HG02623 (cell line): Measurements from ENCODE around the gene RNU1-2.
A peak's percentile ranks its signal among the peaks of the same experiment; 100 is the strongest.
"Not testable (repeated sequence)": the region's sequence is repeated elsewhere in the genome, so short reads cannot be mapped to it uniquely, and the experiment has no call there.

ENCODE experiments used
- ATAC-seq: cut with Tn5 transposase; IDR thresholded peaks from one replicate; pipeline ENCODE4 v1.9.1; 2021; ENCODE audit warnings: moderate library complexity; ENCODE audit not compliant: unreplicated experiment

The RNU1-2 gene

GRCh38 chr1:16888860-16889816, 6.6 kb upstream of the RNU1-2 start:
- no peak for ATAC-seq

DNA sequence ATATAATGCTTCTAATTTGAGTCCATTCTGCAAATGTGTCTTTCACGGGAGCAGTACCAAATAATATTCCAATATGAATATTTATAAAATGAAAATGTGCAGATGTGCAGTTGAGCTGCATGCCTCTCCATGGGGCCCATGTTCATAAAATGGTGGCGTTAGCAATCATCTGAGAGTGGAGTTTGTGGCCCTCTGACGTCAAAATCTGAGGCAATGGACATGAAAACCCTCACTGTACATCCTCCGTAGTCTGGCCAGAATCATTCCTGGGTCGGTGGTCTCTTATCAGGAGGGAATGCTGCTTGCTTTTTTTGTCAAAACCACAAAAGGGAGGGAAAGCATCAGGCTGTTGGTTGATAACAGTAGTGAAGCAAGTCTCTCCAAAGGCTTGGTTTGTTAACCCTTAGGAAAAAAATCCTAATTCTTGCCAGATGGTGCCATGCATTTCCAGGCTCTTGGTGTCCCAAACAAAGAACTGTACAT, 5.2 kb upstream of the RNU1-2 start:
- ATAC-seq = not testable (repeated sequence)

GRCh38 chr1:16891057-16891456, 4.7 kb upstream of the RNU1-2 start:
- ATAC-seq = not testable (repeated sequence)

DNA sequence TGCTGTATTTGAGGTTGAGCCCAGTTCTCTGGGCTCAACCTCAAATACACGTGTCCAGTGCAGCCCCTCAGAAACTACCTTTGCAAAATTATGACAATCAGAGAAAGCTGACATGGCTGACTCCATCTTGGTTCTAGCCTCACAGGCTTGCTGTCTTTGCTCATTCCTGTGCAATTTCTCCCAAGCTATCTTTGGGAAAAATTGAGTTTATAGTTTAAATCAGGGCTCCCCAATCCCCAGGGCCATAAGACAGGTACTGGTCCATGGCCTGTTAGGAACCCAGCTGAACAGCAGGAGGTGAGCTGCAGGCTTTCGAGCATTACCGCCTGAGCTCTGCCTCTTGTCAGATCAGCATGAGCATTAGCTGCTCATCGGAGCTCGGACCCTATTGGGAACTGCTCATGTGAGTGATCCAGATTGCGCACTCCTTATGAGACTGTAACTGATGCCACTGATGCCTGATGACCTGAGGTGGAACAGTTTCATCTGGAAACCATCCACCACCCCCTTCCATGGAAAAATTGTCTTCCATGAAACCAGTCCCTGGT, 2.7 kb upstream of the RNU1-2 start:
- ATAC-seq = not testable (repeated sequence)

DNA sequence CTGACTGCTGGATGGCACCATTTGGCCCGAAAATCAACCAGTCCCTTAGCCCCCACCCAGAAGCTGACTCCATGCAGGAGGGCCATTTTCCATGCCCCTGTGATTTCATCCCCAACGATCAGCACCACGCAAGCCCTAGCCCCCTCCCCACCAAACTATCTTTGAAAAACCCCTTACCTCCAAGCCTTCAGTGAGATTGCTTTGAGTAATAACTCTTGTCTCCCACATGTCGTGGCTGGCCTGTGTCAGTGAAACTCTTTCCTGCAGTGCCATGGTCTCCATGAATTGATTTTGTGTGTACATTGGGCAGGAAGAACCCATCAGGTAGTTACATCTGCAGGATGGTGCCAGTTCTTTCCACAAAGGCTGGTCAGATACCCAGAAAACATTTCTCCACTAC, 2.0 kb upstream of the RNU1-2 start:
- not testable (repeated sequence) for ATAC-seq

- not testable (repeated sequence) for ATAC-seq
These were observed 1.4 kb upstream of the RNU1-2 start for GRCh38 chr1:16894338-16894737.

DNA sequence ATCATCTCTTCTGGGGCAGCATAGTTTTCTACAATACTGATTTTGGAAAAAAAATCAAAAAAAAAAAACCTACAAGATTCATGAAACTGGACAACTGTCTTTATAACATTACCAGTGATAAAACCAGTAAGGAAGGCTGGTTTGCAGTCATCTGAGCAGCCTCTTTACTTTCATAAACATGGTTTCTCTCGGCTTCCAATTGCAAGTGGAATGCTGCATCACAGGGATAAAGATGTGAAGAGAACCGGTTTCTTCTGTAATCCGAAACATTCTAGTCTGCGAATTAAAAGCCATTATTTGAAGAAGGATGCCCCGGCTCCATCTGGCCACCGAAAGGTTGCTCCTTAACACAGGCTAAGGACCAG, 565 bp upstream of the RNU1-2 start:
- not testable (repeated sequence) for ATAC-seq

GRCh38 chr1:16896316-16897055, 706 bp downstream of the RNU1-2 start:
- ATAC-seq = not testable (repeated sequence)

DNA sequence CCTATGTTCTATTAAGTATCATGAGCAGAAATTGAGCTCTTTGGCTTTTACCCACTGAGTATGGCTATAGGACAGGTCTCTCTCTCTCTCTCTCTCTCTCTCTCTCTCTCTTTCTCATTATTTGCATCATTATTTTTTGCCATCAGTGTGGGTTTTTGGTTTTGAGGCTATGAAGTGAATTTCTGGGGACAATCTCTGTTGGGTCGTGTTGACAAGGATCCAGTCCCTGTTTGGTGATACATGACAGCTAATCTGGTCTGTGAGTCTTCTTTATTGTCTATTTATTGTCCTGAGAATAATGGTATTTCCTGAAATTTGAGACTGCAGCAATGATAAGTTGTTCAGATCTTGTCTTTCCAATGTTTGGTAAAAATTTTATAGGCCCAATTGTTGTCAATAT, 1.9 kb downstream of the RNU1-2 start:
- not testable (repeated sequence) for ATAC-seq

GRCh38 chr1:16898298-16898697, 2.5 kb downstream of the RNU1-2 start:
- ATAC-seq = not testable (repeated sequence)

DNA sequence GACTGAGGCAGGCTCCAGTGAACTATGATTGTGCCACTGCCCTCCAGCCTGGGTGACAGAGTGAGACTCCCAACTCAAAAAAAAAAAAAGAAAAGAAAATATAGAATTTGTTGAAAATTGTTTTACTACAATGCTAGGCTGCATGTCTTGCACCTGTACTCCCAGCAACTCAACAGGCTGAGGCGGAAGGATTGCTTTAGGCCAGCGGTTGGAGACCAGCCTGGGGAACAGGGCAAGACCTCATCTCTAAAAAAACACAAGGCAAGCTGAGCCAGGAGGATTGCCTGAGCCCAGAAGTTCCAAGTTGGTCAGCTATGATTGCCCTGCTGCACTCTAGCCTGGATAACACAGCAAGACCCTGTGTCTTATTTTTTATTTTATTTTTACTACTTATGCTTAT, 3.2 kb downstream of the RNU1-2 start:
- not testable (repeated sequence) for ATAC-seq

DNA sequence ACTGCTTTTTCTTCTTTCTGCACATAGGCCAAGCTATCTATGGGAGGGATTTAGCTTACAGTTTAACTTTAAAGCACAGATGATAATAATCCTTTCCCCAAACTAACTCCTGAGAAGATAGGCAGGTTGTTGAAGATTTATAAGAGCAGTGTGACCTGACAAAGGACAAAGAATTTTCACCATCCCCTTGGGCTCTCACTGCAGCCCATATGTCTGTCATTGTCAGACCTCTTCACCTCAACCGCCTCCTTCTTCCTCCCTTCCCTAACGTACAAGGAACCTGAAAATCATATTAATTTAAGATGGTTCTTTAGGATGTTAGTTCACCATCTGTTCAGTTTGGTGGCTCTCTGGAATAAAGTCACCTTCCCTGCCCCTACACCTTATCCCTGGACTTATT, 5.0 kb downstream of the RNU1-2 start:
- no peak for ATAC-seq

DNA sequence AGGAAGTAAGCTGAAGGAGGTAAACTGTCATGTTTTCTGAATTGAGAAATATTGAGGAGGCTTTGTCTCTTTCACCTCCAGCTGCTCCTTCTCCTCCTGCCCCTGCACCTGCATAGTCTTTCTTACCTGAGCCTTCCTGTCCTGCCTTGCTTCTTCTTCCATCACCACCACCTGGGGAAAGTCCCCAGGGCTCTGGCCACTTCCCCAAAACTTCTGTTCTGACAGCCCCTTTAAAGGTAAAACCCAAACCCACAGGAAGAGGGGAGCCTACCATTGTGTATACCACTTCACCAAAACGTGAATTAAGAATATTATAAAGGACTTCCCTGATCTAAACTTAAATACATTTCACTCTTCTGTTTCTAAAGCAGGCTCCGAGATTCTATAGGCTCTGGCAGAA, 5.6 kb downstream of the RNU1-2 start:
- not testable (repeated sequence) for ATAC-seq

GRCh38 chr1:16903054-16903453, 7.3 kb downstream of the RNU1-2 start:
- ATAC-seq = no peak

DNA sequence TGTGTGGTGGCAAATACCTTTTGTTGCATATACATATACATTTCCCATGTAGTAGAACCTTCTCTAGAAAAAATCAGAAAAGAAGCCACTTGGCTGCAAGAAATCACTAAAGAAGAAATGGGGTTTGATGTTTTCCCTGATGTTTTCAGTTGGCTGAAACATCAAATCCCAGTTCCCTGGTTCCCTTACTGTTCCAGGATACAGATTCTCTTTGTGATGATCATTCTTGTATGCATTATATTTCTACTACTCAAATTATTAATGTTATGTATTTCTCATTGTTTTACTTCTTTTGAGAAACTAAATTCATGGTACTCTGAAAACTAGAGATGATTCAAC, 7.6 kb downstream of the RNU1-2 start:
- ATAC-seq = no peak

- ATAC-seq = peak; percentile 90
These were observed 8.9 kb downstream of the RNU1-2 start for GRCh38 chr1:16904560-16905109.

- peak; percentile 63 for ATAC-seq
These were observed 9.5 kb downstream of the RNU1-2 start for GRCh38 chr1:16905110-16905867.

GRCh38 chr1:16905868-16906702, 10.3 kb downstream of the RNU1-2 start:
- no peak for ATAC-seq

GRCh38 chr1:16906873-16907272, 11.1 kb downstream of the RNU1-2 start:
- no peak for ATAC-seq
